H9 (cell line): ENCODE data around the gene SPR. TPM values are rescaled to one million over a fixed set of nuclear protein-coding genes. Genes with fewer than 3 reads are reported as not detected.

ENCODE experiments used
- DNase-seq: peaks from one replicate; pipeline ENCODE4 v3.0.0-alpha.2; 2017
- H2AFZ ChIP-seq: one replicate; pipeline ENCODE4 v1.6.1; 2013; ENCODE audit warnings: mild to moderate bottlenecking, low read length, control low read depth, moderate library complexity
- H2AK5ac ChIP-seq: 2 replicates; pipeline ENCODE4 v1.6.1; 2013; ENCODE audit warnings: low read length, control low read depth, mixed read lengths; ENCODE audit not compliant: insufficient read length
- H2BK120ac ChIP-seq: one replicate; pipeline ENCODE4 v1.6.1; 2013; ENCODE audit warnings: low read depth, mild to moderate bottlenecking, low read length, control low read depth, inconsistent platforms; ENCODE audit not compliant: poor library complexity, severe bottlenecking
- H2BK12ac ChIP-seq: 2 replicates; pipeline ENCODE4 v1.6.1; 2013; ENCODE audit warnings: low read length, control low read depth, mixed read lengths, low read depth; ENCODE audit not compliant: insufficient read length
- H2BK15ac ChIP-seq: 2 replicates; pipeline ENCODE4 v1.6.1; 2013; ENCODE audit warnings: low read depth, low read length, control low read depth
- H2BK20ac ChIP-seq: one replicate; pipeline ENCODE4 v1.6.1; 2013; ENCODE audit warnings: low read depth, mild to moderate bottlenecking, low read length, control low read depth, inconsistent platforms; ENCODE audit not compliant: poor library complexity, severe bottlenecking
- H2BK5ac ChIP-seq: 2 replicates; pipeline ENCODE4 v1.6.1; 2013; ENCODE audit warnings: low read length, control low read depth, mixed read lengths; ENCODE audit not compliant: insufficient read length
- H3K14ac ChIP-seq: 2 replicates; pipeline ENCODE4 v1.6.1; 2013; ENCODE audit warnings: low read length, control low read depth; ENCODE audit not compliant: insufficient read depth
- H3K18ac ChIP-seq: 2 replicates; pipeline ENCODE4 v1.6.1; 2013; ENCODE audit warnings: low read depth, mild to moderate bottlenecking, mixed read lengths, low read length, control low read depth; ENCODE audit not compliant: insufficient read length
- H3K23ac ChIP-seq: 2 replicates; pipeline ENCODE4 v1.6.1; 2013; ENCODE audit warnings: low read length, control low read depth, mixed read lengths, low read depth; ENCODE audit not compliant: insufficient read length
- H3K23me2 ChIP-seq: 2 replicates; pipeline ENCODE4 v1.6.1; 2013; ENCODE audit warnings: low read depth, mild to moderate bottlenecking, mixed read lengths, low read length, control low read depth; ENCODE audit not compliant: insufficient read length, poor library complexity, severe bottlenecking
- H3K27ac ChIP-seq: 2 replicates; pipeline ENCODE4 v1.5.1; 2013; ENCODE audit warnings: low read length, control low read depth, mixed read lengths, low read depth; ENCODE audit not compliant: insufficient read length
- H3K27me3 ChIP-seq: 2 replicates; pipeline ENCODE4 v1.6.1; 2013; ENCODE audit warnings: low read length, control low read depth, inconsistent platforms; ENCODE audit not compliant: insufficient read depth
- H3K4ac ChIP-seq: 2 replicates; pipeline ENCODE4 v1.6.1; 2013; ENCODE audit warnings: low read depth, mild to moderate bottlenecking, control low read depth, inconsistent platforms, low read length, moderate library complexity
- H3K4me1 ChIP-seq: 2 replicates; pipeline ENCODE4 v1.6.1; 2013; ENCODE audit warnings: low read length, control low read depth, inconsistent platforms; ENCODE audit not compliant: insufficient read depth
- H3K4me2 ChIP-seq: 2 replicates; pipeline ENCODE4 v1.6.1; 2013; ENCODE audit warnings: low read length, control low read depth, mixed read lengths; ENCODE audit not compliant: insufficient read length, insufficient read depth
- H3K56ac ChIP-seq: 2 replicates; pipeline ENCODE4 v1.6.1; 2013; ENCODE audit warnings: low read depth, mild to moderate bottlenecking, mixed read lengths, low read length, control low read depth; ENCODE audit not compliant: insufficient read length
- H3K79me1 ChIP-seq: 2 replicates; pipeline ENCODE4 v1.6.1; 2013; ENCODE audit warnings: low read depth, mild to moderate bottlenecking, moderate library complexity, low read length, control low read depth, inconsistent platforms; ENCODE audit not compliant: insufficient read depth, poor library complexity, severe bottlenecking
- H3K79me2 ChIP-seq: 2 replicates; pipeline ENCODE4 v1.6.1; 2013; ENCODE audit warnings: low read length, control low read depth, inconsistent platforms; ENCODE audit not compliant: insufficient read depth
- H3K9ac ChIP-seq: 2 replicates; pipeline ENCODE4 v1.6.1; 2013; ENCODE audit warnings: low read length, control low read depth, mixed read lengths; ENCODE audit not compliant: insufficient read length; ENCODE audit errors: extremely low read depth
- H3K9me3 ChIP-seq: one replicate; pipeline ENCODE4 v1.6.1; 2013; ENCODE audit warnings: low read depth, low read length, inconsistent platforms; ENCODE audit not compliant: control insufficient read depth
- H3T11ph ChIP-seq: one replicate; pipeline ENCODE4 v1.6.1; 2013; ENCODE audit warnings: mild to moderate bottlenecking, low read length, control low read depth, inconsistent platforms
- H4K20me1 ChIP-seq: one replicate; pipeline ENCODE4 v1.6.1; 2013; ENCODE audit not compliant: control insufficient read depth, insufficient read length, insufficient read depth
- H4K5ac ChIP-seq: 2 replicates; pipeline ENCODE4 v1.6.1; 2013; ENCODE audit warnings: low read depth, mild to moderate bottlenecking, mixed read lengths, low read length, control low read depth; ENCODE audit not compliant: insufficient read length
- H4K8ac ChIP-seq: replicated peaks from 2 replicates; pipeline ENCODE4 v1.6.1; 2013; ENCODE audit warnings: low read length, control low read depth, mixed read lengths, low read depth; ENCODE audit not compliant: insufficient read length
- H4K91ac ChIP-seq: 2 replicates; pipeline ENCODE4 v1.6.1; 2013; ENCODE audit warnings: low read depth, mild to moderate bottlenecking, moderate library complexity, mixed read lengths, low read length, control low read depth; ENCODE audit not compliant: insufficient read length
- H3K27ac Mint-ChIP-seq, 3 experiments: 2 replicates in 2 of 3; 3 replicates in 1 of 3; pipeline ENCODE4 v1.8.0; 2020 to 2021; ENCODE audit warnings: mixed read lengths in 3 of 3, mild to moderate bottlenecking in 1 of 3, moderate library complexity in 1 of 3
- H3K27me3 Mint-ChIP-seq: 2 replicates; pipeline ENCODE4 v1.8.0; 2021; ENCODE audit warnings: low read depth, mild to moderate bottlenecking, moderate library complexity, mixed read lengths
- H3K36me3 Mint-ChIP-seq, 3 experiments: 2 replicates in 2 of 3; 3 replicates in 1 of 3; pipeline ENCODE4 v1.8.0; 2020 to 2021; ENCODE audit warnings: low read depth in 3 of 3, mixed read lengths in 3 of 3; ENCODE audit not compliant: insufficient read depth in 1 of 3
- H3K4me1 Mint-ChIP-seq, 2 experiments: 2 replicates each; pipeline ENCODE4 v1.8.0; 2020; ENCODE audit warnings: mixed read lengths in 2 of 2
- H3K4me3 Mint-ChIP-seq, 2 experiments: 2 replicates in 1 of 2; 3 replicates in 1 of 2; pipeline ENCODE4 v1.8.0; 2020 to 2021; ENCODE audit warnings: mild to moderate bottlenecking in 2 of 2, mixed read lengths in 2 of 2, moderate library complexity in 1 of 2
- H3K9me3 Mint-ChIP-seq, 2 experiments: 2 replicates in 1 of 2; 3 replicates in 1 of 2; pipeline ENCODE4 v1.8.0; 2020; ENCODE audit warnings: mild to moderate bottlenecking in 2 of 2, mixed read lengths in 2 of 2, moderate library complexity in 1 of 2
- WGBS: extraction: QIAGEN DNeasy Blood & Tissue Kit; methylation state at CpG from one replicate; pipeline ENCODE4 v1.1.7; 2013; ENCODE audit warnings: missing lambda C conversion rate, low lambda C conversion rate, mixed read lengths; ENCODE audit not compliant: insufficient read length; ENCODE audit errors: extremely low coverage; 5-methylcytosine and 5-hydroxymethylcytosine counted together
- total RNA-seq: library from RNA; stranded (reverse); gene quantifications from 2 replicates; pipeline ENCODE4 v1.2.1, GENCODE V29; 2021
- TF ChIP-seq, protein P1 (sequence below): fragments of 200-600 bp; sonication (generic); conservative IDR thresholded peaks from 3 replicates; pipeline ENCODE4 v1.8.0; 2021; ENCODE audit warnings: antibody characterized with exemption, mild to moderate bottlenecking

SPR gene
- total RNA-seq, 1 experiment from 2014 or later: 7.3 TPM

DNA sequence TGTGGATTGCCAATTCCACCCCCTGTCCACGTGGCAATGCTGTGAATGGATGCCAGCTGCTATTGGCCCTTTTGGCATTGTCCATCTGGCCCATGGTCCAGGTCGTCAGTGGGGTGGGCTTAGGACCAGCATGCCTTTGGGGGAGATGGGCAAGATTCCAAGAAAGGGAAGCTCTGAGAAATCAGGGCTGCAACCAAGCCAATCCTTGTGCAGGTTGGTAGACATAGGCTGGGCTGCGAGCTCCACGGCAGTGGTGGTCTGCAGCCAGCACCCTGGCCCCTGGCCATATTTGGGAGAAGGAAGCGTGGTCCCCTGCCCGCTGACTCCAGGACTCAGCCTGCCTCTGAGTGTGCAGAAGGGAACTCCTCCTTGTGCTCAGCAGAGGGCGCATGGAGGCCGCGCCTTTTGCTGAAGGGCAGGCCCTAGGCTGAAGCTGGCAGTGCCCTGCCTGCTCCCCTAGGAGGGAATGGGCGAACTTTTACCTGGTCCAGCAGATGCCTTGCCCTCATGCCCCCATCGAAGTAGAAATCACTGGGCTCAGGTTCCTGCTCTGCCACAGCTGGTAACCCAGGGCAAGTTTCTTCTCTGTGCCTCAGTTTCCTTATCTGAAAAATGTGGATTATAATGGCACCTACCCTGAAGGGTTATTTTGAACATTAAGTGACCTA lies 5.4 kb downstream of the SPR start:
- DNase-seq: peak; percentile 81
- no peaks in the 10 kb centered on the region for H3K23me2 ChIP-seq
- Mint-ChIP-seq H3K36me3 (no peaks in the 10 kb centered on the region; a peak in 2 of 7 replicates), H3K27ac (no peak overlapping the region), H3K4me3 (no peak overlapping the region), H3K9me3 (no peaks in the 10 kb centered on the region), H3K4me1 (peaks cover 24 to 28% of the 10 kb centered on the region in 2 experiments), H3K27me3 (peaks cover 80% of the 10 kb centered on the region)
- no peak overlapping the region for H2BK20ac ChIP-seq
- H4K91ac ChIP-seq: no peak overlapping the region
- no peak overlapping the region for H2BK120ac ChIP-seq
- H3K9ac ChIP-seq: no peak overlapping the region
- H4K8ac ChIP-seq: no peak overlapping the region
- no peak overlapping the region for H3K56ac ChIP-seq
- H3K9me3 ChIP-seq: no peaks in the 10 kb centered on the region
- H4K5ac ChIP-seq: no peak overlapping the region
- no peak overlapping the region for H2AK5ac ChIP-seq
- H4K20me1 ChIP-seq: no peaks in the 10 kb centered on the region
- no CpG with 5 or more reads among the region's 11 CpGs for WGBS
- H3K4me1 ChIP-seq: peaks cover 16% of the 10 kb centered on the region; the same call in 1 of the 2 replicates
- no peak overlapping the region for H2AFZ ChIP-seq
- no peak overlapping the region for H3K27ac ChIP-seq
- H2BK15ac ChIP-seq: no peak overlapping the region
- H3K79me2 ChIP-seq: no peaks in the 10 kb centered on the region
- H3K4ac ChIP-seq: no peak overlapping the region
- no peak overlapping the region for H2BK12ac ChIP-seq
- H3K14ac ChIP-seq: no peak overlapping the region
- H2BK5ac ChIP-seq: no peak overlapping the region
- TF ChIP-seq, protein P1, sequence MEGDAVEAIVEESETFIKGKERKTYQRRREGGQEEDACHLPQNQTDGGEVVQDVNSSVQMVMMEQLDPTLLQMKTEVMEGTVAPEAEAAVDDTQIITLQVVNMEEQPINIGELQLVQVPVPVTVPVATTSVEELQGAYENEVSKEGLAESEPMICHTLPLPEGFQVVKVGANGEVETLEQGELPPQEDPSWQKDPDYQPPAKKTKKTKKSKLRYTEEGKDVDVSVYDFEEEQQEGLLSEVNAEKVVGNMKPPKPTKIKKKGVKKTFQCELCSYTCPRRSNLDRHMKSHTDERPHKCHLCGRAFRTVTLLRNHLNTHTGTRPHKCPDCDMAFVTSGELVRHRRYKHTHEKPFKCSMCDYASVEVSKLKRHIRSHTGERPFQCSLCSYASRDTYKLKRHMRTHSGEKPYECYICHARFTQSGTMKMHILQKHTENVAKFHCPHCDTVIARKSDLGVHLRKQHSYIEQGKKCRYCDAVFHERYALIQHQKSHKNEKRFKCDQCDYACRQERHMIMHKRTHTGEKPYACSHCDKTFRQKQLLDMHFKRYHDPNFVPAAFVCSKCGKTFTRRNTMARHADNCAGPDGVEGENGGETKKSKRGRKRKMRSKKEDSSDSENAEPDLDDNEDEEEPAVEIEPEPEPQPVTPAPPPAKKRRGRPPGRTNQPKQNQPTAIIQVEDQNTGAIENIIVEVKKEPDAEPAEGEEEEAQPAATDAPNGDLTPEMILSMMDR: peak; percentile 89
- no peaks in the 10 kb centered on the region for H3K79me1 ChIP-seq
- H3K4me2 ChIP-seq: no peak overlapping the region
- H3K23ac ChIP-seq: no peak overlapping the region
- H3K27me3 ChIP-seq: no peaks in the 10 kb centered on the region; the same call in 1 of the 2 replicates
- no peak overlapping the region for H3K18ac ChIP-seq
- H3T11ph ChIP-seq: no peak overlapping the region
